ENCODE measurements around the gene LRRC63. TPM values are rescaled to one million over a fixed set of nuclear protein-coding genes. Genes with fewer than 3 reads are reported as not detected.

LRRC63 gene
- total and polyA plus RNA-seq, 2 of the 4 experiments (the other 2 are of a cell fraction), result not detected

- intact Hi-C loops (cut with micrococcal nuclease) (no loop called here), in situ Hi-C loops (cut with MboI; ENCODE audit: low sequenced_read_pairs) (no loop called here), dilution Hi-C loops (cut with HindIII; ENCODE audit: low sequenced_read_pairs, unreplicated experiment) (no loop called here)
- no peaks in the 10 kb centered on the region for H3K9me3 ChIP-seq (ENCODE audit: control insufficient read depth, insufficient read depth, low read length)
- H3K36me3 ChIP-seq (ENCODE audit: control insufficient read depth, insufficient read depth, low read length), result no peaks in the 10 kb centered on the region
- no peak overlapping the region for H2BK120ac ChIP-seq (ENCODE audit: low read depth, low read length)
- POLR2A ChIA-PET (ENCODE audit: unreplicated experiment), result no interaction called here
- no peak overlapping the region for H4K5ac ChIP-seq (ENCODE audit: low read depth, low read length)
- H4K8ac ChIP-seq (ENCODE audit: low read depth in 2 of 2, low read length in 2 of 2), result no peak overlapping the region
- H3K79me1 ChIP-seq (ENCODE audit: low read depth in 1 of 2, low read length in 2 of 2), result no peaks in the 10 kb centered on the region
- no peak overlapping the region for H3K23ac ChIP-seq (ENCODE audit: low read depth, low read length)
- no CpG with 5 or more reads among the region's 3 CpGs for WGBS, 2 experiments (ENCODE audit: extremely low coverage in 2 of 2, insufficient read length in 1 of 2)
- no peak overlapping the region for H3K4me3 ChIP-seq (ENCODE audit: insufficient read depth, low read depth, low read length)
- no peak overlapping the region for H2AFZ ChIP-seq (replicated peaks; ENCODE audit: low read length, poor library complexity)
- H2BK5ac ChIP-seq (ENCODE audit: low read depth, low read length, poor library complexity, severe bottlenecking), result no peak overlapping the region
- H2BK20ac ChIP-seq (ENCODE audit: low read depth, low read length), result no peak overlapping the region
- no peak for ATAC-seq (ENCODE audit: low read depth)
- H3K4me2 ChIP-seq (ENCODE audit: low read depth, low read length), result no peak overlapping the region
- H3K9me1 ChIP-seq (ENCODE audit: insufficient read depth, low read length), result no peaks in the 10 kb centered on the region
- H3K27me3 ChIP-seq (ENCODE audit: control insufficient read depth, insufficient read depth, low read length), result no peaks in the 10 kb centered on the region
- H2AK5ac ChIP-seq (ENCODE audit: low read depth, low read length), result no peak overlapping the region
- no peak overlapping the region for H2BK15ac ChIP-seq (ENCODE audit: low read depth, low read length)
- H3K56ac ChIP-seq (ENCODE audit: extremely low read depth, insufficient read depth, low read length), result no peak overlapping the region
- TF ChIP-seq FOS (IDR thresholded peaks at IDR 0.05; ENCODE audit: low read depth, low read length), result no peak
- no peak for TF ChIP-seq SMC3 (IDR thresholded peaks at IDR 0.05; ENCODE audit: low read depth, low read length)
- TF ChIP-seq CHD1 (IDR thresholded peaks at IDR 0.05; ENCODE audit: low read depth, low read length), result no peak
- no peak for TF ChIP-seq MAFK (IDR thresholded peaks at IDR 0.05; ENCODE audit: low read depth, low read length)
- no peak for TF ChIP-seq POLR2A (IDR thresholded peaks at IDR 0.05; ENCODE audit: low read depth, low read length)
- TF ChIP-seq RAD21 (IDR thresholded peaks at IDR 0.05; ENCODE audit: low read length), result no peak
- TF ChIP-seq CEBPB (IDR thresholded peaks at IDR 0.05; ENCODE audit: low read depth, low read length), result no peak
- no peak for TF ChIP-seq CTCF (conservative IDR thresholded peaks at IDR 0.05; ENCODE audit: low read depth, low read length)
- no peak for TF ChIP-seq MXI1 (IDR thresholded peaks at IDR 0.05; ENCODE audit: borderline replicate concordance, low read depth, low read length)
- TF ChIP-seq ELK1 (IDR thresholded peaks at IDR 0.05; ENCODE audit: borderline replicate concordance, low read depth, low read length), result no peak
- TF ChIP-seq RFX5 (IDR thresholded peaks at IDR 0.05; ENCODE audit: low read depth, low read length), result no peak
- TF ChIP-seq BHLHE40 (IDR thresholded peaks at IDR 0.05; ENCODE audit: low read depth, low read length), result no peak
- TF ChIP-seq, protein P1, sequence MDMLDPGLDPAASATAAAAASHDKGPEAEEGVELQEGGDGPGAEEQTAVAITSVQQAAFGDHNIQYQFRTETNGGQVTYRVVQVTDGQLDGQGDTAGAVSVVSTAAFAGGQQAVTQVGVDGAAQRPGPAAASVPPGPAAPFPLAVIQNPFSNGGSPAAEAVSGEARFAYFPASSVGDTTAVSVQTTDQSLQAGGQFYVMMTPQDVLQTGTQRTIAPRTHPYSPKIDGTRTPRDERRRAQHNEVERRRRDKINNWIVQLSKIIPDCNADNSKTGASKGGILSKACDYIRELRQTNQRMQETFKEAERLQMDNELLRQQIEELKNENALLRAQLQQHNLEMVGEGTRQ (IDR thresholded peaks at IDR 0.05; ENCODE audit: low read depth, low read length), result no peak
- H3K4ac ChIP-seq (ENCODE audit: low read depth, low read length), result no peak overlapping the region
- no peak overlapping the region for H3K14ac ChIP-seq (replicated peaks; ENCODE audit: low read depth, low read length)
- BruUV-seq (replicated peaks), result no TSS peak
- H3K18ac ChIP-seq (ENCODE audit: low read depth, low read length), result no peak overlapping the region
- no peak overlapping the region for H4K91ac ChIP-seq (ENCODE audit: insufficient read depth, low read depth, low read length)
- H3K9ac ChIP-seq (ENCODE audit: low read depth, low read length), result no peak overlapping the region
- H3K4me1 ChIP-seq (ENCODE audit: control insufficient read depth, insufficient read depth, low read length), result no peaks in the 10 kb centered on the region
- H3K27ac ChIP-seq (ENCODE audit: insufficient read depth, low read length), result no peak overlapping the region
- CTCF ChIA-PET, result no interaction called here
- no peak overlapping the region for H2AK9ac ChIP-seq (replicated peaks; ENCODE audit: low read depth, low read length, poor library complexity)
- H4K20me1 ChIP-seq (ENCODE audit: insufficient read depth, low read length), result no peaks in the 10 kb centered on the region
- DNase-seq, result no peak
These were observed 9.4 kb upstream of the LRRC63 start for GRCh38 chr13:46202188-46202795.
